Skeletal muscle satellite cell (primary cell): Measurements from ENCODE around the gene ALG12. TPM values are rescaled to one million over a fixed set of nuclear protein-coding genes. Genes with fewer than 3 reads are reported as not detected.
A peak's percentile ranks its signal among the peaks of the same experiment; 100 is the strongest.

Experiments
- H3K27me3 ChIP-seq: 2 replicates; pipeline ENCODE4 v1.7.0; 2013; ENCODE audit warnings: low read length; ENCODE audit not compliant: control insufficient read depth, insufficient read depth
- H3K36me3 ChIP-seq: 2 replicates; pipeline ENCODE4 v1.7.0; 2013; ENCODE audit warnings: mild to moderate bottlenecking, control low read depth, low read length; ENCODE audit not compliant: insufficient read depth
- H3K4me1 ChIP-seq: 2 replicates; pipeline ENCODE4 v1.7.0; 2013; ENCODE audit warnings: low read length; ENCODE audit not compliant: control insufficient read depth, insufficient read depth
- H3K4me2 ChIP-seq: 2 replicates; pipeline ENCODE4 v1.7.0; 2013; ENCODE audit warnings: mild to moderate bottlenecking, low read length
- H3K4me3 ChIP-seq: 2 replicates; pipeline ENCODE4 v1.7.0; 2013; ENCODE audit warnings: low read length
- H3K9ac ChIP-seq: 2 replicates; pipeline ENCODE4 v1.7.0; 2013; ENCODE audit warnings: mild to moderate bottlenecking, low read depth, low read length, moderate library complexity
- H3K9me3 ChIP-seq: replicated peaks from 2 replicates; pipeline ENCODE4 v1.7.0; 2013; ENCODE audit warnings: mild to moderate bottlenecking, control low read depth, low read length
- total RNA-seq: library from RNA; depleted of rRNA; stranded (reverse); fragments of >200 nt; gene quantifications from 2 replicates; pipeline ENCODE4 v1.2.3, GENCODE V29; 2012; rRNA removed

The ALG12 gene
- total RNA-seq = 13.4 and 21.0 TPM in 2 replicates

GRCh38 chr22:49917974-49918910 is at the start of gene ALG12, which contains the start of gene CRELD2:
Gene ALG12 (minus strand): TSS chr22:49918438. CDS start chr22:49913765, 4,673 bp downstream.
Gene CRELD2 (plus strand): TSS chr22:49918634. CDS start chr22:49918770, 136 bp downstream.
- peak within 1 kb of the TSS; percentile 84 for H3K4me3 ChIP-seq
- no peaks in the 10 kb centered on the region for H3K9me3 ChIP-seq
- H3K4me1 ChIP-seq = peaks cover 16% of the 10 kb centered on the region
- peak within 1 kb of the TSS; percentile 98 for H3K4me2 ChIP-seq
- peaks cover 13% of the 10 kb centered on the region for H3K36me3 ChIP-seq
- peak within 1 kb of the TSS; percentile 88 for H3K9ac ChIP-seq
- no peaks in the 10 kb centered on the region for H3K27me3 ChIP-seq

GRCh38 chr22:49967706-49968208 is 49.5 kb upstream of the ALG12 start:
- H3K9me3 ChIP-seq = no peaks in the 10 kb centered on the region
- peaks cover 50% of the 10 kb centered on the region for H3K4me1 ChIP-seq
- H3K36me3 ChIP-seq = peaks cover 18% of the 10 kb centered on the region
- peak overlapping the region; percentile 81 for H3K4me2 ChIP-seq
- no peaks in the 10 kb centered on the region for H3K27me3 ChIP-seq
- H3K4me3 ChIP-seq = peak overlapping the region; percentile 60
- H3K9ac ChIP-seq = peak overlapping the region; percentile 35

GRCh38 chr22:49966774-49967705 is 48.8 kb upstream of the ALG12 start:
- H3K36me3 ChIP-seq = peaks cover 21% of the 10 kb centered on the region
- H3K4me2 ChIP-seq = peak overlapping the region; percentile 81
- H3K9ac ChIP-seq = peak overlapping the region; percentile 35
- H3K4me3 ChIP-seq = peak overlapping the region; percentile 60
- H3K4me1 ChIP-seq = peaks cover 54% of the 10 kb centered on the region
- H3K9me3 ChIP-seq = no peaks in the 10 kb centered on the region
- H3K27me3 ChIP-seq = no peaks in the 10 kb centered on the region

- Histone ChIP-seq H3K36me3 (peaks cover 24% of the 10 kb centered on the region), H3K4me3 (no peak overlapping the region)
Observed at GRCh38 chr22:49966041-49966773, 48.0 kb upstream of the ALG12 start.

GRCh38 chr22:49965091-49966040 is 47.1 kb upstream of the ALG12 start:
- H3K9me3 ChIP-seq = no peaks in the 10 kb centered on the region
- peaks cover 39% of the 10 kb centered on the region for H3K4me1 ChIP-seq
- H3K4me3 ChIP-seq = no peak overlapping the region
- H3K27me3 ChIP-seq = no peaks in the 10 kb centered on the region
- H3K9ac ChIP-seq = no peak overlapping the region
- no peak overlapping the region for H3K4me2 ChIP-seq
- peaks cover 24% of the 10 kb centered on the region for H3K36me3 ChIP-seq

More at GRCh38 chr22:49966041-49966773, 48.0 kb upstream of the ALG12 start:
- no peaks in the 10 kb centered on the region for H3K27me3 ChIP-seq
- H3K4me1 ChIP-seq = peaks cover 48% of the 10 kb centered on the region
- no peak overlapping the region for H3K9ac ChIP-seq
- H3K9me3 ChIP-seq = no peaks in the 10 kb centered on the region
- no peak overlapping the region for H3K4me2 ChIP-seq

GRCh38 chr22:49964136-49965090 is 46.2 kb upstream of the ALG12 start:
- H3K36me3 ChIP-seq = peaks cover 24% of the 10 kb centered on the region
- no peak overlapping the region for H3K4me3 ChIP-seq
- H3K4me1 ChIP-seq = peaks cover 41% of the 10 kb centered on the region
- H3K9me3 ChIP-seq = no peaks in the 10 kb centered on the region
- no peak overlapping the region for H3K4me2 ChIP-seq
- H3K27me3 ChIP-seq = no peaks in the 10 kb centered on the region
- no peak overlapping the region for H3K9ac ChIP-seq

- no peaks in the 10 kb centered on the region for H3K27me3 ChIP-seq
- peaks cover 42% of the 10 kb centered on the region for H3K4me1 ChIP-seq
- no peak overlapping the region for H3K9ac ChIP-seq
- peaks cover 24% of the 10 kb centered on the region for H3K36me3 ChIP-seq
- H3K4me3 ChIP-seq = no peak overlapping the region
- H3K9me3 ChIP-seq = no peaks in the 10 kb centered on the region
- peak overlapping the region; percentile 19 for H3K4me2 ChIP-seq
Observed at GRCh38 chr22:49963647-49964026, 45.4 kb upstream of the ALG12 start.

- H3K4me3 ChIP-seq = peak overlapping the region; percentile 73
- H3K9me3 ChIP-seq = no peaks in the 10 kb centered on the region
- peaks cover 41% of the 10 kb centered on the region for H3K4me1 ChIP-seq
- peak overlapping the region; percentile 79 for H3K9ac ChIP-seq
- H3K4me2 ChIP-seq = peak overlapping the region; percentile 88
- H3K27me3 ChIP-seq = no peaks in the 10 kb centered on the region
- H3K36me3 ChIP-seq = peaks cover 24% of the 10 kb centered on the region
Observed at GRCh38 chr22:49962751-49963646, 44.8 kb upstream of the ALG12 start.
